Measurements from ENCODE around the gene ARID3C. TPM values are rescaled to one million over a fixed set of nuclear protein-coding genes. Genes with fewer than 3 reads are reported as not detected.

The ARID3C gene
- total RNA-seq, 1 donor = not detected

GRCh38 chr9:34615132-34615531 is 13.7 kb downstream of the ARID3C start:
- H3K4me3 ChIP-seq (ENCODE audit: low read depth, low read length) = no peak overlapping the region
- TF ChIP-seq, protein P1, sequence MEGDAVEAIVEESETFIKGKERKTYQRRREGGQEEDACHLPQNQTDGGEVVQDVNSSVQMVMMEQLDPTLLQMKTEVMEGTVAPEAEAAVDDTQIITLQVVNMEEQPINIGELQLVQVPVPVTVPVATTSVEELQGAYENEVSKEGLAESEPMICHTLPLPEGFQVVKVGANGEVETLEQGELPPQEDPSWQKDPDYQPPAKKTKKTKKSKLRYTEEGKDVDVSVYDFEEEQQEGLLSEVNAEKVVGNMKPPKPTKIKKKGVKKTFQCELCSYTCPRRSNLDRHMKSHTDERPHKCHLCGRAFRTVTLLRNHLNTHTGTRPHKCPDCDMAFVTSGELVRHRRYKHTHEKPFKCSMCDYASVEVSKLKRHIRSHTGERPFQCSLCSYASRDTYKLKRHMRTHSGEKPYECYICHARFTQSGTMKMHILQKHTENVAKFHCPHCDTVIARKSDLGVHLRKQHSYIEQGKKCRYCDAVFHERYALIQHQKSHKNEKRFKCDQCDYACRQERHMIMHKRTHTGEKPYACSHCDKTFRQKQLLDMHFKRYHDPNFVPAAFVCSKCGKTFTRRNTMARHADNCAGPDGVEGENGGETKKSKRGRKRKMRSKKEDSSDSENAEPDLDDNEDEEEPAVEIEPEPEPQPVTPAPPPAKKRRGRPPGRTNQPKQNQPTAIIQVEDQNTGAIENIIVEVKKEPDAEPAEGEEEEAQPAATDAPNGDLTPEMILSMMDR (IDR thresholded peaks at IDR 0.05; ENCODE audit: insufficient read depth, low read depth, low read length) = no peak
- DNase-seq (ENCODE audit: low read depth) = no peak

DNA sequence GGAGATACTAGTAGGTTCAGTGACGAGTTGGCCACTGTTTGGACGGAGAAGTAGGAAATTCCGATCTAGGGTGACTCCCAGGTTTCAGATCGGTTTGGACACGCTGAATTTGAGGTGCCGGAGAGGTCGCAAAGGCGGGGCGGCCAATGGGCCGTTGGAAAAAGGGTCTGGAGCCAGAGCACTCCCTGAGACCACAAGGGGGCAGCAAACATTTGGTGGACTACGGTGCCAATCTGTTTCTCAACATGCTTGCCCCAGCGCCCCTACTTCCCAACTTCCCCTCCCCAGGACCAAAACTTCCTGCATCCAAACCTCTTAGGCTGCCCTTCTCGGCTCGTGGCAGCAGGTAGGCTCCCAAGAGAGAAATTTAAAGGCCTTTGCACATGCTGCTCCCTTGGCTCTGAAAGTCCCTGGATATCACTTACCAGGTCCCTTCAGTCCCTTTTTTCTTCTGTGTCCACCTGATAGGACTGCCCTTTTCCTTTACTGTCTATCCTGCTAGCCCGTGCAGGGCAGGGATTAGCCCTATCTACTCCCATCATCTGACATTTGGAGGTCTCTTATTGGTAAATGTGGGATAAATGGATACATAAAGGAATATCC is 16.0 kb downstream of the ARID3C start:
- TF ChIP-seq, protein P1 (IDR thresholded peaks at IDR 0.05; ENCODE audit: insufficient read depth, low read depth, low read length) = peak; percentile 84
- DNase-seq (ENCODE audit: low read depth) = peak; percentile 67
- peak overlapping the region; percentile 82 for H3K4me3 ChIP-seq (ENCODE audit: low read depth, low read length)

DNA sequence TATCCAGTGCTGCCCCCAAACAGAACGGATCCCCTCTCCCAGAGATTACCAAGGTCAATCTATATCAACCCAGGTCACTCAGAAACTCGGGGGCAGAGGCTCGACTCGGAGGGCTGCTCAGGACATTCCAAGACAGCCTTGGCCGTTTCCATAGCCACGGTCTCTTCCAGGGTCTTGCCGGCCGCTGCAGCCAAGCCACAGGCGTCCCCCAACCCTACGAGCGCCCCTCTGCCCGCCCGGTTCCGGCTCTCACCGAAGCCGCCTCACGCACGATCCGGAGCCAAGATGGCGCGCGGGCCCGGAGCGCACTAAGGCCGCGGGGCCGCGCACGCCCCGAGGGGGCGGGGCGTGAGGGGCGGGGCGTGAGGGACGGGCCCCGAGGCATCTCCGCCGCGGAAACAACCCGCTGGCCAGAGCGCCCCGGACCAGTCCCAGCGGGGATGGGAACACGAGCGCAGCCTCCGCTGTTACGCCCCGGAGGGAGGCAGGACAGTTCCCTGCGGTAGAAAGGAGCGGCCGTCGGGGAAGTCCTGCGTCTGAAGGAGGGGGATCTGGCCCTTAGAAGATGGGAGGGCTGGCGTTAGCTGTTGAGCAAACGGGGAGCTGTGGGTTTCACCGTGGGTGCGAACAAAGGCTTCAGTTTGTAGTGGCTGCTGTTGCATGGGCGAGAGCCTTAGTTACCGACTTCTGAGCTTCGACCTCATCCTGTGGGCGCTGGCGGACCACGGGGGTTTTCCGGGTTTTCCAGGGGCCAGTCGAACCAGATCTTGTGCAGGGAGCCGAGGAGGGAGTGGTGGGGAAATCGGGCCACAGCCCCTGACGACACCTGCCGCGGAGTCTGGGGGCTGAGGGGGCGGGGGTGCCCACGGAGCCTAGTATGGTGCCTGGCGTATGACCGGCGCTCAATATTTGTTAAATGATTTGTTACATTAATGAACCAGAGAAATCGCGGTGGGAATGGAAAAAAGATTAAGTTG is 16.8 kb downstream of the ARID3C start, which contains the start of gene RPP25L:
Gene RPP25L, minus strand, starts transcription at position 287 of the 977 bp plus-strand sequence. CDS start 801 bp downstream, outside the sequence.
- H3K4me3 ChIP-seq (ENCODE audit: low read depth, low read length) = peak within 1 kb of the TSS; percentile 82
- peak; percentile 84 for DNase-seq (ENCODE audit: low read depth)
- TF ChIP-seq, protein P1 (IDR thresholded peaks at IDR 0.05; ENCODE audit: insufficient read depth, low read depth, low read length) = no peak

GRCh38 chr9:34611251-34611810 is 17.5 kb downstream of the ARID3C start:
- TF ChIP-seq, protein P1 (IDR thresholded peaks at IDR 0.05; ENCODE audit: insufficient read depth, low read depth, low read length) = no peak
- H3K4me3 ChIP-seq (ENCODE audit: low read depth, low read length) = peak overlapping the region; percentile 82
- no peak for DNase-seq (ENCODE audit: low read depth)

GRCh38 chr9:34610434-34611206 is 18.2 kb downstream of the ARID3C start:
- TF ChIP-seq, protein P1 (IDR thresholded peaks at IDR 0.05; ENCODE audit: insufficient read depth, low read depth, low read length) = no peak
- peak overlapping the region; percentile 82 for H3K4me3 ChIP-seq (ENCODE audit: low read depth, low read length)
- DNase-seq (ENCODE audit: low read depth) = no peak

- TF ChIP-seq, protein P1 (IDR thresholded peaks at IDR 0.05; ENCODE audit: insufficient read depth, low read depth, low read length) = no peak
- no peak for DNase-seq (ENCODE audit: low read depth)
- no peak overlapping the region for H3K4me3 ChIP-seq (ENCODE audit: low read depth, low read length)
Measured at GRCh38 chr9:34607331-34607730, 21.5 kb downstream of the ARID3C start.
